ENCODE measurements around the gene LRRC17.

Gene LRRC17

GRCh38 chr7:102912742-102913141 lies at the start of gene LRRC17:
Gene LRRC17 (plus strand): TSS chr7:102913000. CDS start chr7:102933914, 20,914 bp downstream.
- in situ Hi-C loops (cut with HindIII; ENCODE audit: low pct_ligation_motif_present, low pct_unique_long_range_greater_than_20kb, low sequenced_read_pairs) = no loop called here
- no peak for DNase-seq

DNA sequence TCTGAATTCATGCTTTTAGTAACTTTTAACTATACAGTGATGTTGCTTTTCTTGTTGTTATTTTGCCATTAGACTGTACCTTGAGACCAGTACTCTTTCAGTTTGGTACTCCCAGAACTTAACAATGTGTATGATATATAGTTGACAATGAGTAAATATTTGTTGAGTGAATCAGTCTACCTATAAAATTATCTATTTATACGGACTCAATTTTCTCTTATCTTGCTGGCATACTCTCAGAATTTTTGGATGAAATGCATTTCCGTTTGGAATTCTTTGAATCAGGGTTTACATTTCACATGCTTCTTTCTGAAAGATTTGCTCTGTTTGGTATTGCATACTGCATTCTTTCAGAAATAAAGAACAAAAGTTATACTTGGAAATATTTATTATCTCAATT lies 47.8 kb upstream of the LRRC17 start:
- DNase-seq = no peak
- in situ Hi-C loops (cut with HindIII; ENCODE audit: low pct_ligation_motif_present, low pct_unique_long_range_greater_than_20kb, low sequenced_read_pairs) = no loop called here

DNA sequence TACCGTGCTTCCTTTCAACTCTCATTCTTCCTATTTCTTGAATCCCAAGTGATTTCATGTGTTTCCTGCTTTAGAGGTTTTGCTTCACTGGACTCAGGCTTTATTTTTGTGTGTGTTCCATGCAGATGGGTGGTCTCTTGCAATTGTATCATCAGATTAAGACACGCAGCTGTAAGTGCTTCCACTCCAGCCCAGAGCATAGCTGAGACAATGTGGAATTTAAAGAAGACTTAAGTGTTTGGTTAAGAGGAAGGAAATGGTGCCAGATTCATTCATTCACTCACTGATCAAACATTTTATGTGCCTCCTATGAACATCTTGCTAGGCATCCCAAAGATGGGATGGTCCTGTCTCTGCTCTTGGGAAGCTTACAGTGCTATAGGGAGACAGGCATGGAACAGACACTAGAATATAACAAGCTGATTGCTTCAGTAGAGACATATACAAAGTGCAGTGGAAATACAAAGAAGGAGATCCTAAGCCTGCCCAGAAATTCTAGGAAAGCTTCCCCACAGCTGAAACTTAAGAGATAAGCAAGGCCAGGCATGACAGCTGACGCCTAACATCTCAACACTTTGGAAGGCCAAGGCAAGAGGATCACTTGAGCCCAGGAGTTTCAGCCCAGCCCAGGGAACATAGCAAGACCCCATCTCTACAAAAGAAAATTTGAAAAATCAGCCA lies 46.1 kb upstream of the LRRC17 start:
- DNase-seq = no peak
- in situ Hi-C loops (cut with HindIII; ENCODE audit: low pct_ligation_motif_present, low pct_unique_long_range_greater_than_20kb, low sequenced_read_pairs) = no loop called here

DNA sequence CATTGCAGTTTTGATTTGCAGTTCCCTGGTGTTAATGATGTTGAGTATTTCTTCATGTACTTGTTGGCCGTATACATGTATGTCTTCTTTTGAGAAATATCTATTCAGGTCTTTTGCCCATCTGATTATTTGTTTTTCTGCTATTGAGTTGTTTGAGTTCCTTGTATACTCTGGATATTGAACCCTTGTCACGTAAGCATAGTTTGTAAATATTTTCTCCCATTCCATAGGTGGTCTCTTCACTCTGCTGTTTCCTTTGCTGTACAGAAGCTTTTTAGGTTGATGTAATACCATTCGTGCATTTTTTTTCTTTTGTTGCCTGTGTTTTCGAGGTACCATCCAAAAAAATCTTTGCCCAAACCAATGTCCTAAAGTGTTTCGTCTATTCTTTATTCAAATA lies 43.6 kb upstream of the LRRC17 start:
- no peak for DNase-seq
- in situ Hi-C loops (cut with HindIII; ENCODE audit: low pct_ligation_motif_present, low pct_unique_long_range_greater_than_20kb, low sequenced_read_pairs) = no loop called here

DNA sequence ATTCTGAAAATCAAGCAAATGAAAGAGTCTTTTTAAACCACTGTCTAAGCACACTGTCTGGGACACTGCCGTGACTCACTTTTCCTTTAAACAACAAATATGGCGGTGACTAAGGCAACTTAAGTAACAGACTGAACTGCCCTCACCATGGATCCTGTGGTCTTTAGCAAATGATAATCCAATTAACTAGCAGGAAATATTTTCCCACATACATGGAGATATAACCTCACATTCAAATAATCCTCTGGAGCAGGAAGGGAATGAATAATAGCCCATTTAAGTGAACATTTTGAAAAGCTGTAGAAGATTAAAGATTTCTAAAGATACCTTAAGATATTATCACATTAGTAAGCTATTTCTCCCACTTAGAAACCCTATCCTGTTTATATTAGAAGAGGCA lies 40.3 kb upstream of the LRRC17 start:
- peak; percentile 36 for DNase-seq
- in situ Hi-C loops (cut with HindIII; ENCODE audit: low pct_ligation_motif_present, low pct_unique_long_range_greater_than_20kb, low sequenced_read_pairs) = no loop called here

- DNase-seq = peak; percentile 17
- in situ Hi-C loops (cut with HindIII; ENCODE audit: low pct_ligation_motif_present, low pct_unique_long_range_greater_than_20kb, low sequenced_read_pairs) = no loop called here
These were observed 39.2 kb upstream of the LRRC17 start for GRCh38 chr7:102873470-102874165.

DNA sequence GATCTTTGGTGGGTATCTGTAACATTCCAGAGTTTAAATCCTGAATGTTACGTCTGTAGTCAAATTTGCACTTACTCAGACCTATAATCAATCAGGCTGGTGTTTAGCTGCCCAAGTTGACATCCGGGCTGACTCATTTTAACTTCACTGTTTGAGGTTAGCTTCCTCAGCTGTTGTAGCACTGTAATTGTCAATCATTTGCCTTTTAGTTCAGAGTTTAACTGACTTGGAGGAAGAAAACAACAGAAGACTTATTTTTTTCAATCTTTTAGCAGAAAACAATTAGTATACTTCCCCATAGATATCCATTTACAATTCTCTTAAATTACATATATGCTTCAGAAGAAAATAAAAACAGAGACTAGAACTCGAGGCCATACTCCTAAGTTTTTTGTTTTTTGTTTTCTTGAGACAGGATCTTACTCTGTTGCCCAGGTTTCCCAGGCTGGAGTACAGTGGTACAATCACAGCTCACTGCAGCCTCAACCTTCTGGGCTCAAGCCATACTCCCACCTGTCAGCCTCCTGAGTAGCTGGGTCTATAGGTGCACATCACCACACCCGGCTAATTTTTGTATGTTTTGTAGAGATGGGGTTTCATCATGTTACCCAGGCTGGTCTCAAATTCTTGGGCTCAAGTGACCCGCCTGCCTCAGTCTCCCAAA lies 38.5 kb upstream of the LRRC17 start:
- in situ Hi-C loops (cut with HindIII; ENCODE audit: low pct_ligation_motif_present, low pct_unique_long_range_greater_than_20kb, low sequenced_read_pairs) = no loop called here
- peak; percentile 99 for DNase-seq

- in situ Hi-C loops (cut with HindIII; ENCODE audit: low pct_ligation_motif_present, low pct_unique_long_range_greater_than_20kb, low sequenced_read_pairs) = no loop called here
- peak; percentile 24 for DNase-seq
These were observed 37.8 kb upstream of the LRRC17 start for GRCh38 chr7:102874966-102875365.

DNA sequence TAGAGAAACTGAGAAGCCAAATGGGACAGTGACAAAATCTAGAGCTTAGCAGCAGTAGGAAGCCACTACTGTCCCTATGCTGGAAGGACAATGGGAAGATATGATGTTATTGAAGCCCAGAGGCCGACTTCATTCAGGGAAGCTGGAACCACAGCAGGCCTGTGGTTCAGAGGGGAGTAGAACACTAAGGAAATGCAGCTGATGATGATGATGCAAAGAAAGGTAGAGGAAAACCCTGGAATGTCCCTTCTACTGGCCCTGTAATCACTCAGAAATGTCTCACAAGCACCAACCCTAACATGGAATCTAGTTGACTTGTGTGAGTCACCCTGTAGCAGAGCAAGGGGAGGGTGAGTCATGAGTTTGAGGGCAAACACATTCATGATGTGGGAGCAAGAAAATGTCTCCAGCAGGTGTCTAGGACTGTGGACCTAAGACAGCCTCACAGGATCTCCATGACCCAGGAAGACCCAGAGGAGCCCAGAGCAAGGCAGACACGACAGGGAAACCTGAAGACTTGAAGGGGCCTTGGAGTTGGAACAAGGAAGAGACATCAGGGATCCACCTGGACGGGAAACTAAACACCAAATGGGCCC lies 37.0 kb upstream of the LRRC17 start:
- DNase-seq = peak; percentile 100
- in situ Hi-C loops (cut with HindIII; ENCODE audit: low pct_ligation_motif_present, low pct_unique_long_range_greater_than_20kb, low sequenced_read_pairs) = no loop called here

- in situ Hi-C loops (cut with HindIII; ENCODE audit: low pct_ligation_motif_present, low pct_unique_long_range_greater_than_20kb, low sequenced_read_pairs) = no loop called here
- DNase-seq = no peak
These were observed 29.5 kb upstream of the LRRC17 start for GRCh38 chr7:102883098-102883860.

DNA sequence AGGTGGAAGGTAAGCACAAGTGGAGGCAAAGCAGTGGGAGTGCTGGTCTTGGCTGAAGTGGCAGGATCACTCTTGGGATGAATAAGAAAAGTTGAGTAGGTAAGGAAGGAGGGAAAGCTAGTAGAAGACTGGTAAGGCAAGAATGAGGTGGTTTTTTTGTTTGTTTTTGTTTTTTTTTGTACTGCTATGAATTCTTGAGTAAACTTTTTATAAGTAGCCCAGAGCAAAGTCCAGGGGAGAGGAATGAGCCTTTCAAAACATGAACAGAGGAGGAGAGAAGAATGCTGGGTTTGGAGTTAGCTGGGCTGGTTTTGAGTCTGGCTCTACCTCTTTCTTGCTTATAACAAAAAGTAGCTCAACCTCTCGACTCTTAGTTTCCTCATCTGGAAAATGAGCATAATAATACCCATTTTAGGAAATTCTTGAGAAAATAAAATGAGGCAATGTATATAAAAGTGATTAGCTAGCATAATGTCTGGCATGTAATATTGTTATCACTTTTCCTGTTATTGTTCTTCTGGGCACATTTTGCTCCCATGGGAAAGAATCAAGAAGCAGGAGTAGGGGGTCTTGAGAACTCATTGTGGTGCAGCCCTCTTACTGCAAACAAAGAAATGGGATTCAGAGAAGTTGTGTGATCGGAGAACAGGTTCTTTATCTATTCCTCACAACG lies 24.1 kb upstream of the LRRC17 start:
- in situ Hi-C loops (cut with HindIII; ENCODE audit: low pct_ligation_motif_present, low pct_unique_long_range_greater_than_20kb, low sequenced_read_pairs) = no loop called here
- DNase-seq = no peak

DNA sequence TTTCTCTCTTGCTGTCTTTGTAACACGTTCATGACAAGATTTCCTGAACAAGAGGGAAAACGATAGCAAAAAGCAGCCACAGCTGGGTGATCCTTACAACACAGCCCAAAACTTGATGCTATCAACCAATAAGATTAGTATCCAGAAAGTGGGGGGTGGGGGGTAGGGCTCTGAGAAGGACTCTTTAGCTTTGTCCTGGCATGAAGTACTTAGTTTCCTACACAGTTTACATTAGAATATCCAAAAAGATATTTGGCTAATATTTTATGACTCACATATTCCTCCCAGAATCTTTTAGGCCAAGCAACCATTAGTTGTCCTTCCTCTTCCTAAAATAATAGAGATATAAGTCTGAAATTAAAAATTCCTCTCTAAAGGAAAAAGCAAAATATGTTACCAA lies 22.9 kb upstream of the LRRC17 start:
- in situ Hi-C loops (cut with HindIII; ENCODE audit: low pct_ligation_motif_present, low pct_unique_long_range_greater_than_20kb, low sequenced_read_pairs) = no loop called here
- DNase-seq = no peak

- DNase-seq = no peak
- in situ Hi-C loops (cut with HindIII; ENCODE audit: low pct_ligation_motif_present, low pct_unique_long_range_greater_than_20kb, low sequenced_read_pairs) = no loop called here
These were observed 22.4 kb upstream of the LRRC17 start for GRCh38 chr7:102890292-102890970.

DNA sequence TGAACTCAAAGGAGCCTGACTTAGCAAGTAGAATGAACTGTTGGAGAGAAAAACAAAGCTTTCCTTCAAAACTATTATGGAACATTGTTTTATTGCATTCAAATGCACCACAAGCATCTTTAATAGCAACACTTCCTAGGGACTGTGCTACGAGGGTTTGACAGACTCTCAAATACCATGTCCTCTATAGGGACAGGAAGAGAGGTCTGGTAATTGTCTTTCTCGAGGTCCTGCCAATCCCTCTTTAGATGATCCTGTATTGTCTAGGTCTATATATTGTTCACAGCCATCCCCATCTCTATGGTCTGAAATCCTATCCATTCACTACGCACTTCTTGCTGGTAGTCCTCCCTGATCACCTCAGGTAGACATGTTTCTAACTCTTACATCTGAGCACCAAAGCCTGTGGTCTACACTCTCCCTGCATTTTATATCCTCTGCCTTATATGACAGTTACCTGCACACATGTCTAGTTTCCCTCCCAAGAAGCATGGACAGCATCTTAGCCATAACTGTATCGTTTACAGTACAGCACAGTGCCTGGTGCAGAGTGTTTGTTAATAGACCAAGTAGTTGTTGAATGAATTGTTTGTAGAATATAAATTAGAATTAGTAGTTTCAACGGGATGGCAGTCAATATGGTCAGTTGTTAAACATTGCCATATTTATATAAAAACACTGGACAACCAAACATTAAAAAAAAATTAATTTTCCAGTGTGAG lies 21.7 kb upstream of the LRRC17 start:
- in situ Hi-C loops (cut with HindIII; ENCODE audit: low pct_ligation_motif_present, low pct_unique_long_range_greater_than_20kb, low sequenced_read_pairs) = no loop called here
- no peak for DNase-seq

DNA sequence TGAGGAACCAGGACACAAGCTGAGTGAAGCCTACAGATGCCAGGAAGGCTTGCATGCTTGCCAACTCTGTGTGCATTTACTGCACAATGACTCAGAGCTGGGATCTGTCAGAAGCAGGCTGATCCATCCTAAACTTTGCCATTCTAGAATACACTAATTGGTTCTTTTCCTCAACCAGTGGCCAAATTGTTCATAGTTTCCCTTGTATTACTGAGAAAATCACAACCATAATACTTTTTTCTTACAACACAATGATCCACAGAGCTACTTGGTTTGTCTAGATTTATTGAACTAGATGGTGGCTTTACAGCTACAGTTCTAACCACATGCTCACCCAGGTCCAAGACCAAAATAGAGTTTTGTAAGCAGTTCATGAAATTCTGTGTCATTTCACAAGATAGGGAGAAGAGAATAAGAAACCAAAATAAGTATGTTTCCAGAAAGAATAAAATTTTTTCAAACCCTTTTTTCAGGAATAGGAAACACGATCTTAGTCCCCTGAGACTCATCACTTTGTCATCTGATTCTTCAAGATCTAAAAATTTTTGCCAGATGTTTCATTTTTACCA lies 21.0 kb upstream of the LRRC17 start:
- peak; percentile 73 for DNase-seq
- in situ Hi-C loops (cut with HindIII; ENCODE audit: low pct_ligation_motif_present, low pct_unique_long_range_greater_than_20kb, low sequenced_read_pairs) = no loop called here

GRCh38 chr7:102892631-102893278 lies 20.0 kb upstream of the LRRC17 start:
- no peak for DNase-seq
- in situ Hi-C loops (cut with HindIII; ENCODE audit: low pct_ligation_motif_present, low pct_unique_long_range_greater_than_20kb, low sequenced_read_pairs) = no loop called here
